Activated B cell treated with CpG ODN at 0.5 μM for 24 hours (primary cell): Measurements from ENCODE around the gene SLC29A3. TPM values are rescaled to one million over a fixed set of nuclear protein-coding genes. Genes with fewer than 3 reads are reported as not detected.
"Not testable (repeated sequence)": the region's sequence is repeated elsewhere in the genome, so short reads cannot be mapped to it uniquely, and the experiment has no call there.

Experiments used
- ATAC-seq: fragments of 200-7000 bp; cut with Tn5 transposase; one replicate; pipeline ENCODE4 v1.10.0; 2021; ENCODE audit warnings: low read depth, mild to moderate bottlenecking, moderate library complexity
- CTCF ChIA-PET: fragments of 350-600 bp; sonication (Branson Sonifier 250); formaldehyde crosslinking; loops from one replicate; lab custom pipeline; 2021; ENCODE audit warnings: antibody characterized with exemption; lab: Charles Lee
- POLR2A ChIA-PET: fragments of 350-600 bp; sonication (Branson Sonifier 250); formaldehyde crosslinking; loops from one replicate; lab custom pipeline; 2021; ENCODE audit warnings: antibody characterized with exemption; lab: Charles Lee
- DNase-seq: peaks from one replicate; pipeline ENCODE4 v3.0.0; 2022
- H3K27ac Mint-ChIP-seq: one replicate; pipeline ENCODE4 v1.8.0; 2020; ENCODE audit warnings: mixed read lengths
- H3K27me3 Mint-ChIP-seq: one replicate; pipeline ENCODE4 v1.8.0; 2021; ENCODE audit warnings: mixed read lengths
- H3K36me3 Mint-ChIP-seq: one replicate; pipeline ENCODE4 v1.8.0; 2021; ENCODE audit warnings: low read depth, mixed read lengths
- H3K4me1 Mint-ChIP-seq: one replicate; pipeline ENCODE4 v1.8.0; 2021; ENCODE audit warnings: mixed read lengths
- H3K4me3 Mint-ChIP-seq: one replicate; pipeline ENCODE4 v1.8.0; 2020; ENCODE audit warnings: mild to moderate bottlenecking, mixed read lengths
- H3K9me3 Mint-ChIP-seq: one replicate; pipeline ENCODE4 v1.8.0; 2020; ENCODE audit warnings: mixed read lengths
- intact Hi-C: fragments of 100-400 bp; cut with micrococcal nuclease; formaldehyde crosslinking; loops from one replicate; pipeline ENCODE4 v1.15.1; 2024
- total RNA-seq: library from RNA; stranded (reverse); gene quantifications from 2 replicates; pipeline ENCODE4 v1.2.3, GENCODE V29; 2022
- TF ChIP-seq, protein P1 (sequence below): fragments of 200-600 bp; IDR thresholded peaks from one replicate; pipeline ENCODE4 v1.8.0; 2022; ENCODE audit warnings: antibody characterized with exemption, mild to moderate bottlenecking

Gene SLC29A3
- total RNA-seq, 1 donor from 2014 or later: 4.3 TPM

GRCh38 chr10:71272056-71272771, 46.8 kb upstream of the SLC29A3 start:
- POLR2A ChIA-PET: no interaction called here
- Mint-ChIP-seq H3K36me3 (no peaks in the 10 kb centered on the region), H3K4me3 (no peak overlapping the region), H3K27me3 (peaks cover 5% of the 10 kb centered on the region), H3K4me1 (no peaks in the 10 kb centered on the region), H3K9me3 (no peaks in the 10 kb centered on the region), H3K27ac (no peak overlapping the region)
- ATAC-seq: no peak
- DNase-seq: no peak
- CTCF ChIA-PET: no interaction called here
- intact Hi-C loops: no loop called here
- TF ChIP-seq, protein P1, sequence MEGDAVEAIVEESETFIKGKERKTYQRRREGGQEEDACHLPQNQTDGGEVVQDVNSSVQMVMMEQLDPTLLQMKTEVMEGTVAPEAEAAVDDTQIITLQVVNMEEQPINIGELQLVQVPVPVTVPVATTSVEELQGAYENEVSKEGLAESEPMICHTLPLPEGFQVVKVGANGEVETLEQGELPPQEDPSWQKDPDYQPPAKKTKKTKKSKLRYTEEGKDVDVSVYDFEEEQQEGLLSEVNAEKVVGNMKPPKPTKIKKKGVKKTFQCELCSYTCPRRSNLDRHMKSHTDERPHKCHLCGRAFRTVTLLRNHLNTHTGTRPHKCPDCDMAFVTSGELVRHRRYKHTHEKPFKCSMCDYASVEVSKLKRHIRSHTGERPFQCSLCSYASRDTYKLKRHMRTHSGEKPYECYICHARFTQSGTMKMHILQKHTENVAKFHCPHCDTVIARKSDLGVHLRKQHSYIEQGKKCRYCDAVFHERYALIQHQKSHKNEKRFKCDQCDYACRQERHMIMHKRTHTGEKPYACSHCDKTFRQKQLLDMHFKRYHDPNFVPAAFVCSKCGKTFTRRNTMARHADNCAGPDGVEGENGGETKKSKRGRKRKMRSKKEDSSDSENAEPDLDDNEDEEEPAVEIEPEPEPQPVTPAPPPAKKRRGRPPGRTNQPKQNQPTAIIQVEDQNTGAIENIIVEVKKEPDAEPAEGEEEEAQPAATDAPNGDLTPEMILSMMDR: no peak

GRCh38 chr10:71272974-71273373, 46.1 kb upstream of the SLC29A3 start:
- intact Hi-C loops, H3K36me3 Mint-ChIP-seq, ATAC-seq, H3K4me1 Mint-ChIP-seq, H3K27me3 Mint-ChIP-seq, H3K9me3 Mint-ChIP-seq, DNase-seq, H3K4me3 Mint-ChIP-seq, CTCF ChIA-PET, POLR2A ChIA-PET, H3K27ac Mint-ChIP-seq: not testable (repeated sequence)

- ATAC-seq (no peak), DNase-seq (no peak)
- TF ChIP-seq, protein P1: no peak
- peaks cover 3% of the 10 kb centered on the region for H3K27me3 Mint-ChIP-seq
- intact Hi-C loops: no loop called here
- H3K4me1 Mint-ChIP-seq: no peaks in the 10 kb centered on the region
- CTCF ChIA-PET: no interaction called here
- POLR2A ChIA-PET: no interaction called here
- no peak overlapping the region for H3K27ac Mint-ChIP-seq
- no peaks in the 10 kb centered on the region for H3K36me3 Mint-ChIP-seq
- H3K9me3 Mint-ChIP-seq: no peaks in the 10 kb centered on the region
- no peak overlapping the region for H3K4me3 Mint-ChIP-seq
These were observed 45.6 kb upstream of the SLC29A3 start for GRCh38 chr10:71273506-71273905.

DNA sequence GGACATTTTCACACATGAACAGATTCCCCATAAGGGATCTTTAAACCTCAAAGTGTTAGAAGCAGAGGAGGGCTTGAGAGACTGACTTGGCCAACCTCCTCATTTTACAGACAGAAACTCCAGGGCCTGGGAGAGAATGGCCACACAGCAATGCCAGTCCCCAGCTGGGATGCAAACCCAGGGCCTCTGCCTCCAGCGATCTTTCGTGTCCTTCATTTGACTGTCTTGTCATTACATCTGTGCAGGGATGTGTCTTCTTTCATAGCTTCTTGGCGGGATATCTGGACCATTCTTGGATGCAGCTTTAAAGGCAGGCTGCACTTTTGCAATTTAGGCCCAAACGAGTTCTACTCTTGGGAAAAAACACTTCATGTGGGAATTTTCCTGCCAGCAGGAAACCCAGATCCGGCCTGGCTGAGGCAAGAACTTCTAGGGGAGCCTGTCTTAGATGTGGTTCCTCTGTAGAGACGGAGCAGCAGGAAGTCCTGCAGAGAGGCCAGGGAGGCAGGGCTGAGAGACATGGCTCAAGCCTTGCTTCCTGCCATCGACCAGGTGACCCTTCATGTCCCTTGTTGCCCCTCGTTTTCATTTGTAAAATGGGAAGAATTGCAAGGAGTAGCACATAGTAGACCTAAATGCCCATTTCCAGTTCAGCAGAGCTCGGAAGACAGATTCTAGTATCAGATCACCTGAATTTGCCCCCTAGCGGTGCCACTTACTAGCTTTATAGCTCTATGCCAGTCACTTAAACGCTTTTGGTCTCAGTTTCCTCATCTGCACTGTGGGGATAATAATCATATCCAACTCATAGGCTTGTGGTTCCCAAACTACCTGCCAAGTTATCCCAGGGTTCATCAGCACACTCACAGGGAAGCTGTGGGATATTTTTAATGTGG, 43.9 kb upstream of the SLC29A3 start:
- ChIA-PET POLR2A (interaction anchor here (1.1 kb wide), 1 partner anchor 10 kb away, joined by 3 read pairs; no protein-coding TSS in a partner anchor), CTCF (interaction anchor here (1.8 kb wide), 1 partner anchor 10 kb away, joined by 4 read pairs; no protein-coding TSS in a partner anchor)
- Mint-ChIP-seq H3K27ac (no peak overlapping the region), H3K4me1 (no peaks in the 10 kb centered on the region), H3K9me3 (no peaks in the 10 kb centered on the region), H3K4me3 (no peak overlapping the region), H3K27me3 (peaks cover 1% of the 10 kb centered on the region), H3K36me3 (no peaks in the 10 kb centered on the region)
- intact Hi-C loops: no loop called here
- DNase-seq (no peak), ATAC-seq (no peak)
- TF ChIP-seq, protein P1: no peak

- ChIA-PET POLR2A (no interaction called here), CTCF (interaction anchor here (1.8 kb wide), 1 partner anchor 8 kb away, joined by 4 read pairs; no protein-coding TSS in a partner anchor)
- TF ChIP-seq, protein P1: no peak
These were observed 42.2 kb upstream of the SLC29A3 start for GRCh38 chr10:71276873-71277272.

More at GRCh38 chr10:71276873-71277272, 42.2 kb upstream of the SLC29A3 start:
- intact Hi-C loops: no loop called here
- H3K36me3 Mint-ChIP-seq: no peaks in the 10 kb centered on the region
- no peak for DNase-seq
- no peaks in the 10 kb centered on the region for H3K4me1 Mint-ChIP-seq
- no peak for ATAC-seq
- peaks cover 2% of the 10 kb centered on the region for H3K27me3 Mint-ChIP-seq
- H3K4me3 Mint-ChIP-seq: no peak overlapping the region
- H3K27ac Mint-ChIP-seq: no peak overlapping the region
- no peaks in the 10 kb centered on the region for H3K9me3 Mint-ChIP-seq
